NCI-H2196 (cell line): ENCODE results near the gene ENDOU.

Source experiments
- DNase-seq: peaks from one replicate; lab custom pipeline; 2025; ENCODE audit not compliant: unreplicated experiment; lab: John Stamatoyannopoulos, UW

Gene ENDOU

GRCh38 chr12:47757840-47758583, 32.7 kb upstream of the ENDOU start:
- DNase-seq: no peak

GRCh38 chr12:47757364-47757839, 32.1 kb upstream of the ENDOU start:
- no peak for DNase-seq

GRCh38 chr12:47755655-47756562, 30.6 kb upstream of the ENDOU start:
- no peak for DNase-seq

- DNase-seq: no peak
Observed at GRCh38 chr12:47754881-47755280, 29.6 kb upstream of the ENDOU start.

GRCh38 chr12:47754126-47754525, 28.8 kb upstream of the ENDOU start:
- DNase-seq: no peak

GRCh38 chr12:47753021-47754001, 28.0 kb upstream of the ENDOU start:
- no peak for DNase-seq

- no peak for DNase-seq
Observed at GRCh38 chr12:47752552-47752951, 27.3 kb upstream of the ENDOU start.

- no peak for DNase-seq
Observed at GRCh38 chr12:47752121-47752520, 26.8 kb upstream of the ENDOU start.

GRCh38 chr12:47751561-47751960, 26.3 kb upstream of the ENDOU start:
- DNase-seq: no peak

GRCh38 chr12:47750916-47751470, 25.7 kb upstream of the ENDOU start:
- DNase-seq: no peak

- DNase-seq: no peak
Observed at GRCh38 chr12:47750229-47750798, 25.0 kb upstream of the ENDOU start.

GRCh38 chr12:47748899-47749298, 23.6 kb upstream of the ENDOU start:
- no peak for DNase-seq

GRCh38 chr12:47748507-47748828, 23.2 kb upstream of the ENDOU start:
- DNase-seq: no peak

- DNase-seq: no peak
Observed at GRCh38 chr12:47747596-47748506, 22.6 kb upstream of the ENDOU start.

- no peak for DNase-seq
Observed at GRCh38 chr12:47747126-47747525, 21.8 kb upstream of the ENDOU start.

GRCh38 chr12:47746523-47746922, 21.2 kb upstream of the ENDOU start:
- DNase-seq: no peak

- DNase-seq: no peak
Observed at GRCh38 chr12:47746073-47746472, 20.8 kb upstream of the ENDOU start.

GRCh38 chr12:47745485-47746041, 20.3 kb upstream of the ENDOU start:
- no peak for DNase-seq
